ENCODE data around the gene ZNF511. TPM values are rescaled to one million over a fixed set of nuclear protein-coding genes. Genes with fewer than 3 reads are reported as not detected.

ZNF511 gene
- total RNA-seq, 1 experiment from 2014 or later, result 89.4 TPM

DNA sequence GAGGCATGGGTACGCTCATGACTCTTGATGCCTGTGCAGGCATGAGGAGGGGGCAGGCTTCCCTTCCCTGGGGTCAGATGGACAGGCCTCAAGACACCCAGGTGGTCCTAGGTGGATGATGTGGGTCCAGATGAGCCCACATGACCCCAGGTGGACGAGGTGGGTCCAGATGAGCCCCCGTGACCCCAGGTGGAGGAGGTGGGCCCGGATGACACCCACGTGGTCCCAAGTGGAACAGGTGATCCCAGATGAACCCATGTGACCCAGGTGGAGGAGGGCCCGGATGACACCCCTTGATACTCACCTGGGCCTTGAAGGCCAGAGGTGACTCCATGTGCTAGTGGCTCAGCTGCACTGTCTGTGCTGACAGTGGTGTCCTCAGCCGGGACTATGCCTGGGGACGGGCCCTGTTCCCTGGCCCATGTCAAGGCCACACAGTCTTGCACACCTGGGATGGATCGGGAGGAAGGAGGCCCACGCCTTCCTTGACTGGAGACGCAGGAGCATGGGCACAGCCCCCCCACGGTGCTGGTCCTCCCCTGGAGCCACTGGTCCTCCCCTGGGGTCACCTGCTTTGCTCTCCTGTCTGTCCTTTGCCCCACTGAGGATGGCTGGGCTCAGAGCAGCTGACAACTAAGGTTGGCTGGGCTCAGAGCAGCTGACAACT lies 41.7 kb downstream of the ZNF511 start:
- H4K91ac ChIP-seq (ENCODE audit: insufficient read length, low read depth, low read length), result no peak overlapping the region
- peak overlapping the region in 1 of 2 experiments; percentile 44; a peak in 1 of 5 replicates for H3K4me3 Mint-ChIP-seq
- H3K23ac ChIP-seq (ENCODE audit: insufficient read length, low read depth, low read length), result no peak overlapping the region
- no peaks in the 10 kb centered on the region for H3K9me3 Mint-ChIP-seq
- peaks cover 4 to 26% of the 10 kb centered on the region in 2 experiments; a peak in 3 of 4 replicates for H3K4me1 Mint-ChIP-seq
- no peaks in the 10 kb centered on the region; the same call in 1 of the 2 replicates for H3K27me3 ChIP-seq (ENCODE audit: insufficient read depth, low read length)
- H2BK120ac ChIP-seq (ENCODE audit: low read depth, low read length, poor library complexity, severe bottlenecking), result no peak overlapping the region
- H3K4me1 ChIP-seq (ENCODE audit: insufficient read depth, low read length), result no peaks in the 10 kb centered on the region
- no peaks in the 10 kb centered on the region for H3K79me1 ChIP-seq (ENCODE audit: insufficient read depth, low read depth, low read length, poor library complexity, severe bottlenecking)
- H4K20me1 ChIP-seq (ENCODE audit: control insufficient read depth, insufficient read depth, insufficient read length), result no peaks in the 10 kb centered on the region
- no peak overlapping the region for H2BK20ac ChIP-seq (ENCODE audit: low read depth, low read length, poor library complexity, severe bottlenecking)
- WGBS (ENCODE audit: extremely low coverage, insufficient read length, low lambda C conversion rate), result no CpG with 5 or more reads among the region's 12 CpGs
- no peak overlapping the region for H2BK15ac ChIP-seq (ENCODE audit: low read depth, low read length)
- no peak overlapping the region for H3K27ac Mint-ChIP-seq
- DNase-seq, result no peak
- H2AK5ac ChIP-seq (ENCODE audit: insufficient read length, low read length), result no peak overlapping the region
- peaks cover 0 to under 1% (median 0%) of the 10 kb centered on the region in 3 experiments; a peak in 1 of 7 replicates for H3K36me3 Mint-ChIP-seq (ENCODE audit: insufficient read depth in 1 of 3, low read depth in 3 of 3)
- no peak overlapping the region for H3K9ac ChIP-seq (ENCODE audit: extremely low read depth, insufficient read length, low read length)
- H3K79me2 ChIP-seq (ENCODE audit: insufficient read depth, low read length), result no peaks in the 10 kb centered on the region
- H3K23me2 ChIP-seq (ENCODE audit: insufficient read length, low read depth, low read length, poor library complexity, severe bottlenecking), result no peaks in the 10 kb centered on the region
- no peak overlapping the region for H2BK12ac ChIP-seq (ENCODE audit: insufficient read length, low read depth, low read length)
- no peak overlapping the region; the same call in 1 of the 2 replicates for H3K14ac ChIP-seq (ENCODE audit: insufficient read depth, low read length)
- H4K8ac ChIP-seq (replicated peaks; ENCODE audit: insufficient read length, low read depth, low read length), result no peak overlapping the region
- H3K18ac ChIP-seq (ENCODE audit: insufficient read length, low read depth, low read length), result no peak overlapping the region
- H3K27me3 Mint-ChIP-seq (ENCODE audit: low read depth), result peaks cover 7% of the 10 kb centered on the region
- no peak overlapping the region for H3K4me2 ChIP-seq (ENCODE audit: insufficient read depth, insufficient read length, low read length)
- H2BK5ac ChIP-seq (ENCODE audit: insufficient read length, low read length), result no peak overlapping the region
- H2AFZ ChIP-seq (ENCODE audit: low read length), result no peak overlapping the region
- no peak overlapping the region for H3K27ac ChIP-seq (ENCODE audit: insufficient read length, low read depth, low read length)
- H4K5ac ChIP-seq (ENCODE audit: insufficient read length, low read depth, low read length), result no peak overlapping the region
- no peak overlapping the region for H3K56ac ChIP-seq (ENCODE audit: insufficient read length, low read depth, low read length)
- H3K9me3 ChIP-seq (ENCODE audit: control insufficient read depth, low read depth, low read length), result no peaks in the 10 kb centered on the region
- TF ChIP-seq, protein P1, sequence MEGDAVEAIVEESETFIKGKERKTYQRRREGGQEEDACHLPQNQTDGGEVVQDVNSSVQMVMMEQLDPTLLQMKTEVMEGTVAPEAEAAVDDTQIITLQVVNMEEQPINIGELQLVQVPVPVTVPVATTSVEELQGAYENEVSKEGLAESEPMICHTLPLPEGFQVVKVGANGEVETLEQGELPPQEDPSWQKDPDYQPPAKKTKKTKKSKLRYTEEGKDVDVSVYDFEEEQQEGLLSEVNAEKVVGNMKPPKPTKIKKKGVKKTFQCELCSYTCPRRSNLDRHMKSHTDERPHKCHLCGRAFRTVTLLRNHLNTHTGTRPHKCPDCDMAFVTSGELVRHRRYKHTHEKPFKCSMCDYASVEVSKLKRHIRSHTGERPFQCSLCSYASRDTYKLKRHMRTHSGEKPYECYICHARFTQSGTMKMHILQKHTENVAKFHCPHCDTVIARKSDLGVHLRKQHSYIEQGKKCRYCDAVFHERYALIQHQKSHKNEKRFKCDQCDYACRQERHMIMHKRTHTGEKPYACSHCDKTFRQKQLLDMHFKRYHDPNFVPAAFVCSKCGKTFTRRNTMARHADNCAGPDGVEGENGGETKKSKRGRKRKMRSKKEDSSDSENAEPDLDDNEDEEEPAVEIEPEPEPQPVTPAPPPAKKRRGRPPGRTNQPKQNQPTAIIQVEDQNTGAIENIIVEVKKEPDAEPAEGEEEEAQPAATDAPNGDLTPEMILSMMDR (conservative IDR thresholded peaks at IDR 0.05), result no peak
- H3K4ac ChIP-seq (ENCODE audit: low read depth, low read length), result no peak overlapping the region
- no peak overlapping the region for H3T11ph ChIP-seq (ENCODE audit: low read length)
